ENCODE results near the gene NBEA. TPM values are rescaled to one million over a fixed set of nuclear protein-coding genes. Genes with fewer than 3 reads are reported as not detected.

NBEA gene
- total RNA-seq, 2 donors from 2014 or later = 15.2 to 15.9 TPM

- H3K4me1 ChIP-seq (ENCODE audit: control insufficient read depth, insufficient read depth, low read length) = peaks cover 6% of the 10 kb centered on the region
- peak; percentile 48 for DNase-seq
- peaks cover 5% of the 10 kb centered on the region for H3K4me1 Mint-ChIP-seq
- no peak overlapping the region for H3K4me3 Mint-ChIP-seq
- H3K27me3 Mint-ChIP-seq (ENCODE audit: insufficient read depth) = peaks cover 15% of the 10 kb centered on the region
- no peak overlapping the region for H3K4me3 ChIP-seq (ENCODE audit: low read length)
- H3K36me3 Mint-ChIP-seq (ENCODE audit: low read depth) = peaks cover 3% of the 10 kb centered on the region
- no peak overlapping the region for H3K27ac ChIP-seq (ENCODE audit: low read depth, low read length)
- no peak overlapping the region for H3K27ac Mint-ChIP-seq
- no peaks in the 10 kb centered on the region for H3K9me3 ChIP-seq (ENCODE audit: control insufficient read depth, low read length)
- TF ChIP-seq CTCF (conservative IDR thresholded peaks at IDR 0.05) = no peak
- WGBS, 2 experiments (ENCODE audit: insufficient coverage in 1 of 2, insufficient read length in 1 of 2) = 94% methylated on average over 2 of the region's 2 CpGs; no CpG with 5 or more reads in 1 of the 2 experiments
- H3K9ac ChIP-seq (ENCODE audit: extremely low read depth, low read length, poor library complexity, severe bottlenecking) = no peak overlapping the region
- H3K36me3 ChIP-seq (ENCODE audit: control insufficient read depth, insufficient read depth, low read length) = no peaks in the 10 kb centered on the region
- H3K9me3 Mint-ChIP-seq = peaks cover 1% of the 10 kb centered on the region
- H3K27me3 ChIP-seq (ENCODE audit: control insufficient read depth, insufficient read depth, low read length, poor library complexity, severe bottlenecking) = peaks cover 6% of the 10 kb centered on the region
Observed at GRCh38 chr13:35614666-35615065, 672.6 kb downstream of the NBEA start.

GRCh38 chr13:35617420-35617819, 675.4 kb downstream of the NBEA start:
- no peak for DNase-seq
- Mint-ChIP-seq H3K4me1 (peaks cover 28% of the 10 kb centered on the region), H3K36me3 (ENCODE audit: low read depth) (no peaks in the 10 kb centered on the region), H3K9me3 (no peaks in the 10 kb centered on the region), H3K4me3 (no peak overlapping the region), H3K27ac (no peak overlapping the region), H3K27me3 (ENCODE audit: insufficient read depth) (peaks cover 15% of the 10 kb centered on the region)
- TF ChIP-seq CTCF (conservative IDR thresholded peaks at IDR 0.05) = no peak
- no peak overlapping the region for H3K27ac ChIP-seq (ENCODE audit: low read depth, low read length)
- no peaks in the 10 kb centered on the region for H3K36me3 ChIP-seq (ENCODE audit: control insufficient read depth, insufficient read depth, low read length)
- no peak overlapping the region for H3K4me3 ChIP-seq (ENCODE audit: low read length)
- WGBS, 2 experiments (ENCODE audit: insufficient coverage in 1 of 2, insufficient read length in 1 of 2) = 79 to 80% methylated on average over 5 to 6 of the region's 6 CpGs
- no peaks in the 10 kb centered on the region for H3K9me3 ChIP-seq (ENCODE audit: control insufficient read depth, low read length)
- no peak overlapping the region for H3K9ac ChIP-seq (ENCODE audit: extremely low read depth, low read length, poor library complexity, severe bottlenecking)
- peaks cover 6% of the 10 kb centered on the region for H3K27me3 ChIP-seq (ENCODE audit: control insufficient read depth, insufficient read depth, low read length, poor library complexity, severe bottlenecking)
- peaks cover 15% of the 10 kb centered on the region for H3K4me1 ChIP-seq (ENCODE audit: control insufficient read depth, insufficient read depth, low read length)

GRCh38 chr13:35618565-35619083, 676.6 kb downstream of the NBEA start:
- Histone ChIP-seq H3K4me1 (ENCODE audit: control insufficient read depth, insufficient read depth, low read length) (peaks cover 22% of the 10 kb centered on the region), H3K27me3 (ENCODE audit: control insufficient read depth, insufficient read depth, low read length, poor library complexity, severe bottlenecking) (peaks cover 6% of the 10 kb centered on the region), H3K36me3 (ENCODE audit: control insufficient read depth, insufficient read depth, low read length) (no peaks in the 10 kb centered on the region), H3K9ac (ENCODE audit: extremely low read depth, low read length, poor library complexity, severe bottlenecking) (no peak overlapping the region), H3K9me3 (ENCODE audit: control insufficient read depth, low read length) (no peaks in the 10 kb centered on the region), H3K4me3 (ENCODE audit: low read length) (no peak overlapping the region), H3K27ac (ENCODE audit: low read depth, low read length) (no peak overlapping the region)
- H3K9me3 Mint-ChIP-seq = no peaks in the 10 kb centered on the region
- 94% methylated on average over 4 of the region's 5 CpGs for WGBS, 2 experiments (ENCODE audit: insufficient coverage in 1 of 2, insufficient read length in 1 of 2)
- H3K36me3 Mint-ChIP-seq (ENCODE audit: low read depth) = no peaks in the 10 kb centered on the region
- no peak overlapping the region for H3K4me3 Mint-ChIP-seq
- no peak for DNase-seq
- peaks cover 15% of the 10 kb centered on the region for H3K27me3 Mint-ChIP-seq (ENCODE audit: insufficient read depth)
- H3K4me1 Mint-ChIP-seq = peaks cover 37% of the 10 kb centered on the region
- no peak for TF ChIP-seq CTCF (conservative IDR thresholded peaks at IDR 0.05)
- H3K27ac Mint-ChIP-seq = no peak overlapping the region
